Prostate gland (tissue), 2 donors: ENCODE results near the gene FUT2. TPM values are rescaled to one million over a fixed set of nuclear protein-coding genes. Genes with fewer than 3 reads are reported as not detected.

Experiments used
- DNase-seq: peaks from one replicate; pipeline ENCODE4 v3.0.0-alpha.2; 2019; ENCODE audit warnings: low spot score
- H3K27ac ChIP-seq, 2 donors: fragments of 200-600 bp; sonication (generic); 2 replicates each; pipeline ENCODE4 v1.5.1; 2017 to 2019
- H3K27me3 ChIP-seq: fragments of 200-600 bp; sonication (generic); replicated peaks from 2 replicates; pipeline ENCODE4 v1.5.1; 2019; ENCODE audit not compliant: insufficient read depth
- H3K36me3 ChIP-seq, 2 donors: fragments of 200-600 bp; sonication (generic); 1 replicate in 1 of 2; 2 replicates in 1 of 2; pipeline versions ENCODE4 v1.5.1 to v1.8.1; 2017 to 2019
- H3K4me1 ChIP-seq: fragments of 200-600 bp; sonication (generic); replicated peaks from 2 replicates; pipeline ENCODE4 v1.5.1; 2019
- H3K4me3 ChIP-seq, 2 donors: fragments of 200-600 bp; sonication (generic); 2 replicates each; pipeline ENCODE4 v1.5.1; 2017 to 2019
- H3K9me3 ChIP-seq: fragments of 200-600 bp; sonication (generic); 2 replicates; pipeline ENCODE4 v1.5.1; 2017
- POLR2A ChIP-seq: fragments of 450-650 bp; IDR thresholded peaks from one replicate; pipeline ENCODE4 v1.6.1; 2016; ENCODE audit warnings: antibody characterized with exemption, mild to moderate bottlenecking
- POLR2AphosphoS5 ChIP-seq: sonication (generic); formaldehyde crosslinking; IDR thresholded peaks from one replicate; pipeline ENCODE4 v1.6.1; 2017; ENCODE audit warnings: antibody characterized with exemption
- WGBS: methylation state at CpG from one replicate; pipeline ENCODE4 v1.1.5; 2018; 5-methylcytosine and 5-hydroxymethylcytosine counted together
- intact Hi-C: fragments of 100-400 bp; cut with DNase I; formaldehyde crosslinking; loops from one replicate; pipeline ENCODE4 v1.14.2; 2022
- total RNA-seq, 2 donors: library from RNA; depleted of rRNA; stranded (reverse); fragments of >200 nt; gene quantifications; one replicate each; pipeline ENCODE4 v1.1.0, GENCODE V29; 2016
- TF ChIP-seq, protein P1 (sequence below), 4 experiments: fragments of 200-600 bp in 2 of 4; fragments of 450-650 bp in 2 of 4; sonication (generic) in 2 of 4; IDR thresholded peaks; 1 replicate in 3 of 4; 2 replicates in 1 of 4; pipeline ENCODE4 v1.5.1; 2016 to 2019; ENCODE audit warnings: antibody characterized with exemption in 4 of 4, mild to moderate bottlenecking in 2 of 4, moderate library complexity in 2 of 4

The FUT2 gene
- total RNA-seq, 2 donors from 2014 or later, result 1.4 to 2.7 TPM

DNA sequence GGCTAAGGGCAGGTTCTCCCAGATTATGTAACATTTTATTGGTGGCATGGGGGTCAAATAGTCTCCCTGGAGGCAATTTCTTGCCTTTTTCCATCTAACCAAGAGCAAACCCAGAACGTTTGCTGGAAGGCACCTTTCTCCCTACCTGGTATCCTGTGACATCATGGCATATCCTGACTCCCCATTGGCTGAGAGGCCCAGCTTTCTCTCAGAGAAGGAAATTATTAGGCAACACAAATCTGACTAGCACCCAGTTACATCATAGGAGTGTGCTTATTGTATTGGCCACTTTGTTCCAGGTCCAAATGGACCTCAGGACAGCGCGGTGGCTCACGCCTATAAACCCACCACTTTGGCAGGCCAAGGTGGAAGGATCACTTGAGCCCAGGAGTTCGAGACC lies 36.0 kb upstream of the FUT2 start:
- no peak overlapping the region for H3K4me3 ChIP-seq
- H3K9me3 ChIP-seq, result no peaks in the 10 kb centered on the region
- no peaks in the 10 kb centered on the region for H3K4me1 ChIP-seq
- 76% methylated on average over 5 of the region's 5 CpGs for WGBS
- no peak overlapping the region for H3K27ac ChIP-seq
- no peaks in the 10 kb centered on the region for H3K27me3 ChIP-seq
- TF ChIP-seq POLR2A (no peak), POLR2AphosphoS5 (no peak)
- TF ChIP-seq, protein P1, sequence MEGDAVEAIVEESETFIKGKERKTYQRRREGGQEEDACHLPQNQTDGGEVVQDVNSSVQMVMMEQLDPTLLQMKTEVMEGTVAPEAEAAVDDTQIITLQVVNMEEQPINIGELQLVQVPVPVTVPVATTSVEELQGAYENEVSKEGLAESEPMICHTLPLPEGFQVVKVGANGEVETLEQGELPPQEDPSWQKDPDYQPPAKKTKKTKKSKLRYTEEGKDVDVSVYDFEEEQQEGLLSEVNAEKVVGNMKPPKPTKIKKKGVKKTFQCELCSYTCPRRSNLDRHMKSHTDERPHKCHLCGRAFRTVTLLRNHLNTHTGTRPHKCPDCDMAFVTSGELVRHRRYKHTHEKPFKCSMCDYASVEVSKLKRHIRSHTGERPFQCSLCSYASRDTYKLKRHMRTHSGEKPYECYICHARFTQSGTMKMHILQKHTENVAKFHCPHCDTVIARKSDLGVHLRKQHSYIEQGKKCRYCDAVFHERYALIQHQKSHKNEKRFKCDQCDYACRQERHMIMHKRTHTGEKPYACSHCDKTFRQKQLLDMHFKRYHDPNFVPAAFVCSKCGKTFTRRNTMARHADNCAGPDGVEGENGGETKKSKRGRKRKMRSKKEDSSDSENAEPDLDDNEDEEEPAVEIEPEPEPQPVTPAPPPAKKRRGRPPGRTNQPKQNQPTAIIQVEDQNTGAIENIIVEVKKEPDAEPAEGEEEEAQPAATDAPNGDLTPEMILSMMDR (IDR thresholded peaks at IDR 0.05), result no peak
- no peaks in the 10 kb centered on the region for H3K36me3 ChIP-seq
- no peak for DNase-seq
- intact Hi-C loops, result no loop called here

DNA sequence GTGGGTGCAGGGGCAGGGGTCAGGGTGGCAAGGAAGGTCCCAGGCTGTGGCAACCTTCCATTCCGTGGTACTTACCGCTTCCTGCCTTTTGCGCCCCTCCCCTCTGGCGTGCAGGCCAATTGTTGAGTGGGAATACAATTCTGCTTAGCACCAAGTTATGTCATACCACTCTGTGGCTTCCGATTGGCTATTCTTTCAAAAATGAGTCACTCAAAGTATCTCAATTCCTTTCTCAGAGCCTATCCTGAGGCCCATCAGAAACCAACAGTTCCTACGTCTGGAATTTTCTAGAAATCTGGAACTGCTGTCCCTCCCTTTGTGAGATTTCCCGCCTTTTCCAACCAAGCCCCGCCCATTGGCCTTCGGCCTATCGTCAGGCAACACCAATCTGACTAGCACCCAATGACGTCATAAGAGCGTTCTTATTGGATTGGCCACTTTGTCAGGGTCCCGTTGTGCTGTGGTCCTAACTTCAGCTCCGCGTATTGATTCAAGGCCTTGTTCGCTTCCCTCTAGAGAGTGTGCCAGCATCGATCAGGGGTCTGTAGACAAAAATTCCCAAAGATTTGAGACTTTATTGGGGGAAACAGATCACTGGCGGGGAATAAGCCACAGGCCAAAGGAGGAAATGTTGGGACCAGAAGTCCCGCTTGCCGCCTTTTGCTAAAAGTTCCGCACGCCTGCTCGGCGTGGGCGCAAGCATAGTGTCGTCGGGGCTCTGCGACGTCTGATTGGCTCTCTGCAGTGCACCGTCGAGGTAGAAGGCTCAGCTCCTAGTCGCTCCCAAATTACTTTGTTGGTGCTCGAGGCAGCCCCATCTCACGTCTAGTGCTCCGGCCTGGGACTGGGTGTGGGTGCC lies 34.7 kb upstream of the FUT2 start:
- intact Hi-C loops, result no loop called here
- 64% methylated on average over 35 of the region's 35 CpGs for WGBS
- Histone ChIP-seq H3K4me1 (no peaks in the 10 kb centered on the region), H3K9me3 (no peaks in the 10 kb centered on the region), H3K27ac (no peak overlapping the region), H3K4me3 (no peak overlapping the region), H3K27me3 (no peaks in the 10 kb centered on the region), H3K36me3 (no peaks in the 10 kb centered on the region)
- no peak for TF ChIP-seq POLR2A
- TF ChIP-seq, protein P1 (IDR thresholded peaks at IDR 0.05), result no peak
- TF ChIP-seq POLR2AphosphoS5, result peak; percentile 63
- DNase-seq, result peak; percentile 51

- intact Hi-C loops, result no loop called here
- H3K4me1 ChIP-seq, result no peaks in the 10 kb centered on the region
- no peaks in the 10 kb centered on the region for H3K9me3 ChIP-seq
- no peak for DNase-seq
- H3K27ac ChIP-seq, result no peak overlapping the region
- 96% methylated on average over 30 of the region's 50 CpGs for WGBS
- no peaks in the 10 kb centered on the region for H3K27me3 ChIP-seq
- no peak overlapping the region for H3K4me3 ChIP-seq
- TF ChIP-seq POLR2A, result no peak
- TF ChIP-seq, protein P1 (IDR thresholded peaks at IDR 0.05), result no peak
- TF ChIP-seq POLR2AphosphoS5, result no peak
- no peaks in the 10 kb centered on the region for H3K36me3 ChIP-seq
Measured at GRCh38 chr19:48661711-48662090, 34.1 kb upstream of the FUT2 start.

- no peak for DNase-seq
Measured at GRCh38 chr19:48663667-48664066, 32.1 kb upstream of the FUT2 start.

More at GRCh38 chr19:48663667-48664066, 32.1 kb upstream of the FUT2 start:
- no peaks in the 10 kb centered on the region for H3K4me1 ChIP-seq
- H3K27ac ChIP-seq, result no peak overlapping the region
- H3K27me3 ChIP-seq, result no peaks in the 10 kb centered on the region
- no peak overlapping the region for H3K4me3 ChIP-seq
- WGBS, result 98% methylated on average over 4 of the region's 4 CpGs
- TF ChIP-seq POLR2A (no peak), POLR2AphosphoS5 (no peak)
- TF ChIP-seq, protein P1 (IDR thresholded peaks at IDR 0.05), result no peak
- H3K36me3 ChIP-seq, result no peaks in the 10 kb centered on the region
- no peaks in the 10 kb centered on the region for H3K9me3 ChIP-seq
- intact Hi-C loops, result no loop called here
